ENCODE measurements around the gene KCNAB1. TPM values are rescaled to one million over a fixed set of nuclear protein-coding genes. Genes with fewer than 3 reads are reported as not detected.

Gene KCNAB1
- total RNA-seq, 1 experiment from 2014 or later = not detected

- Histone ChIP-seq H3K4me1 (ENCODE audit: insufficient read depth, low read length, poor library complexity, severe bottlenecking) (peaks cover 32% of the 10 kb centered on the region), H3K27me3 (replicated peaks; ENCODE audit: insufficient read depth, low read depth, low read length, poor library complexity) (no peaks in the 10 kb centered on the region), H3K4me3 (ENCODE audit: low read depth, low read length, poor library complexity, severe bottlenecking) (no peak overlapping the region), H3K27ac (ENCODE audit: low read depth, low read length, poor library complexity, severe bottlenecking) (no peak overlapping the region), H3K36me3 (ENCODE audit: insufficient read depth, low read length, poor library complexity, severe bottlenecking) (peaks cover 16% of the 10 kb centered on the region), H3K9me3 (ENCODE audit: low read depth, low read length, poor library complexity, severe bottlenecking) (no peaks in the 10 kb centered on the region)
- no TSS peak for BruUV-seq (replicated peaks)
- DNase-seq (ENCODE audit: low spot score) = no peak
- CTCF ChIA-PET = no interaction called here
- no peak for TF ChIP-seq EZH2 (IDR thresholded peaks at IDR 0.05; ENCODE audit: borderline replicate concordance, low read depth, low read length, poor library complexity, severe bottlenecking)
- TF ChIP-seq, protein P1, sequence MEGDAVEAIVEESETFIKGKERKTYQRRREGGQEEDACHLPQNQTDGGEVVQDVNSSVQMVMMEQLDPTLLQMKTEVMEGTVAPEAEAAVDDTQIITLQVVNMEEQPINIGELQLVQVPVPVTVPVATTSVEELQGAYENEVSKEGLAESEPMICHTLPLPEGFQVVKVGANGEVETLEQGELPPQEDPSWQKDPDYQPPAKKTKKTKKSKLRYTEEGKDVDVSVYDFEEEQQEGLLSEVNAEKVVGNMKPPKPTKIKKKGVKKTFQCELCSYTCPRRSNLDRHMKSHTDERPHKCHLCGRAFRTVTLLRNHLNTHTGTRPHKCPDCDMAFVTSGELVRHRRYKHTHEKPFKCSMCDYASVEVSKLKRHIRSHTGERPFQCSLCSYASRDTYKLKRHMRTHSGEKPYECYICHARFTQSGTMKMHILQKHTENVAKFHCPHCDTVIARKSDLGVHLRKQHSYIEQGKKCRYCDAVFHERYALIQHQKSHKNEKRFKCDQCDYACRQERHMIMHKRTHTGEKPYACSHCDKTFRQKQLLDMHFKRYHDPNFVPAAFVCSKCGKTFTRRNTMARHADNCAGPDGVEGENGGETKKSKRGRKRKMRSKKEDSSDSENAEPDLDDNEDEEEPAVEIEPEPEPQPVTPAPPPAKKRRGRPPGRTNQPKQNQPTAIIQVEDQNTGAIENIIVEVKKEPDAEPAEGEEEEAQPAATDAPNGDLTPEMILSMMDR (conservative IDR thresholded peaks at IDR 0.05; ENCODE audit: low read depth, low read length) = no peak
- intact Hi-C loops (cut with micrococcal nuclease; ENCODE audit: unreplicated experiment) = no loop called here
- POLR2A ChIA-PET (ENCODE audit: low non-redundant PET) = no interaction called here
Observed at GRCh38 chr3:156533205-156533604, 412.8 kb downstream of the KCNAB1 start.

DNA sequence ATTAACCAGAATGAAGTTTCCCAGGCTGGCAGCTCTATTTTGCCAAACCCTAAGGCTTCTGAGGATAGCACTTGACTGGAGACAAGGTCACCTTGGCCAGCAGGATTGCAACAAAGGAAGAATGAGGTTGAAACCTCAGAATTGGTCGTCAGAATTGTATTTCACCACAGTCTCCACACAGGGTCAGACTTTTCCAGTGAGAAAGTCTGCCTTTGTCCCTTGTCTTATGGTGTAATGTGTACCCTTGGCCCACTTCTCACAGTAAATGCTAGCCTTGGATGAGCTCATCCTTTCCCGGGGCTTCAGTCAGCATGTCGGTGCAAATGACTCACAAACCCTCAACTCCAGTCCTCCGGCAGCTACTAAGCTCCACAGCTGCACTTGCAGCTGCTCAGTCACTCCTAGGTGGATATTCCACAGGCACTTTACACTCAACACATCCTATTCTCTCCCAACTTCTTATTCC is 414.8 kb downstream of the KCNAB1 start:
- Histone ChIP-seq H3K9me3 (ENCODE audit: low read depth, low read length, poor library complexity, severe bottlenecking) (no peaks in the 10 kb centered on the region), H3K27ac (ENCODE audit: low read depth, low read length, poor library complexity, severe bottlenecking) (peak overlapping the region; percentile 48), H3K36me3 (ENCODE audit: insufficient read depth, low read length, poor library complexity, severe bottlenecking) (peaks cover 36% of the 10 kb centered on the region), H3K4me1 (ENCODE audit: insufficient read depth, low read length, poor library complexity, severe bottlenecking) (peaks cover 48% of the 10 kb centered on the region), H3K27me3 (replicated peaks; ENCODE audit: insufficient read depth, low read depth, low read length, poor library complexity) (no peaks in the 10 kb centered on the region), H3K4me3 (ENCODE audit: low read depth, low read length, poor library complexity, severe bottlenecking) (no peak overlapping the region)
- TF ChIP-seq, protein P1 (conservative IDR thresholded peaks at IDR 0.05; ENCODE audit: low read depth, low read length) = peak; percentile 33; the same call in 1 of the 2 replicates
- no peak for TF ChIP-seq EZH2 (IDR thresholded peaks at IDR 0.05; ENCODE audit: borderline replicate concordance, low read depth, low read length, poor library complexity, severe bottlenecking)
- ChIA-PET POLR2A (ENCODE audit: low non-redundant PET) (interaction anchor here (0.6 to 0.7 kb wide), 2 partner anchors 20 to 31 kb away, joined by 3 to 6 read pairs; partner anchors contain the start of gene SSR3), CTCF (interaction anchor here (0.6 to 1.3 kb wide), 4 partner anchors 360 to 602 kb away, joined by 3 to 7 read pairs (median 4); no protein-coding TSS in a partner anchor)
- BruUV-seq (replicated peaks) = no TSS peak
- peak; percentile 92 for DNase-seq (ENCODE audit: low spot score)
- intact Hi-C loops (cut with micrococcal nuclease; ENCODE audit: unreplicated experiment) = loop anchor here (5.0 kb wide), 1 partner anchor 602 kb away; no protein-coding TSS in a partner anchor

DNA sequence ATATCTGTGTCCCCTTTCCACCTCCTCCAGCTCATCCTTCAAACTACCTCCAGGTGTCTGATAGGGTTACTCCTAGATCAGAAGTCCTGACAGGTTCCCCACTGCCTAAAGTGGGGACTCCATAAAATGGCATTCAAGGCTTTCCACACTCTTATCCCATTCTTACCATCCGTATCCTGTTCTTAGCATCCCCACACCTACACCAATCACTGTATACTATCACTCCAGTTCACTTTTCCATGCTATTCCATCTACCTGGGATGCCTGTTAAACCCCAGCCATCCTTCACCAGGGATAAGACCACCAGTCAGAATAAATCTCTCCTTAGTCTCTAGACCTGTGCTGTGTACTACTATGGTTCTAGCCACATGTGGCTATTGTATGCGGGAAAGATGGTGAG is 415.4 kb downstream of the KCNAB1 start:
- intact Hi-C loops (cut with micrococcal nuclease; ENCODE audit: unreplicated experiment) = loop anchor here (5.0 kb wide), 1 partner anchor 602 kb away; no protein-coding TSS in a partner anchor
- Histone ChIP-seq H3K27ac (ENCODE audit: low read depth, low read length, poor library complexity, severe bottlenecking) (peak overlapping the region; percentile 48), H3K27me3 (replicated peaks; ENCODE audit: insufficient read depth, low read depth, low read length, poor library complexity) (no peaks in the 10 kb centered on the region), H3K36me3 (ENCODE audit: insufficient read depth, low read length, poor library complexity, severe bottlenecking) (peaks cover 42% of the 10 kb centered on the region), H3K4me3 (ENCODE audit: low read depth, low read length, poor library complexity, severe bottlenecking) (no peak overlapping the region), H3K4me1 (ENCODE audit: insufficient read depth, low read length, poor library complexity, severe bottlenecking) (peaks cover 52% of the 10 kb centered on the region), H3K9me3 (ENCODE audit: low read depth, low read length, poor library complexity, severe bottlenecking) (no peaks in the 10 kb centered on the region)
- POLR2A ChIA-PET (ENCODE audit: low non-redundant PET) = interaction anchor here (0.6 kb wide), 1 partner anchor 19 kb away, joined by 6 read pairs; the partner anchor contains the start of gene SSR3
- CTCF ChIA-PET = interaction anchor here (0.6 to 1.3 kb wide), 3 partner anchors 359 to 602 kb away, joined by 3 to 7 read pairs (median 4); no protein-coding TSS in a partner anchor
- no peak for DNase-seq (ENCODE audit: low spot score)
- BruUV-seq (replicated peaks) = no TSS peak
- no peak for TF ChIP-seq EZH2 (IDR thresholded peaks at IDR 0.05; ENCODE audit: borderline replicate concordance, low read depth, low read length, poor library complexity, severe bottlenecking)
- TF ChIP-seq, protein P1 (conservative IDR thresholded peaks at IDR 0.05; ENCODE audit: low read depth, low read length) = no peak
